HuH-7 (cell line): ENCODE data around the gene NUBP2.

Source experiments
- DNase-seq: peaks from one replicate; pipeline ENCODE4 v3.0.0; 2011; ENCODE audit warnings: low spot score

The NUBP2 gene

GRCh38 chr16:1828645-1829410 lies 46.1 kb downstream of the NUBP2 start:
- peak; percentile 56 for DNase-seq

DNA sequence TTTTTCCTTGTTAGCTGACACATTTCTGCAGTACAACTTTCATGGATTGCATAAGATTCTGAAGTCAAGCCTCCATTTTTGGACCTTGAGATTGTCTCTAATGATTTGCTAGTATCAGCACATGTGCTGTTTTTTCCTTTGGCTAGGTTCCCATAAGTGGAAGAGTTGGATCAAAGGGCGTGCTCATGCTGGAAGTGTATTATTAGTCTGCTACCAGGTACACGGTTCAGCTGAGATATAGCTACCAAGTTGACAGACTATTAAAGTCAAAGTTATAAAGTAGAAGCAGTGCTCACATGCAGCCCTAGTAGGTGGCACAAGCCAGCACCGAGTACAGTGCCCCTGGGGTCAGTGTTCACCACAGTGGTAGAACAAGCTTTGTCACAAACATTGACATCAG lies 47.5 kb downstream of the NUBP2 start:
- DNase-seq: no peak

- no peak for DNase-seq
Measured at GRCh38 chr16:1831186-1832075, 48.7 kb downstream of the NUBP2 start.

DNA sequence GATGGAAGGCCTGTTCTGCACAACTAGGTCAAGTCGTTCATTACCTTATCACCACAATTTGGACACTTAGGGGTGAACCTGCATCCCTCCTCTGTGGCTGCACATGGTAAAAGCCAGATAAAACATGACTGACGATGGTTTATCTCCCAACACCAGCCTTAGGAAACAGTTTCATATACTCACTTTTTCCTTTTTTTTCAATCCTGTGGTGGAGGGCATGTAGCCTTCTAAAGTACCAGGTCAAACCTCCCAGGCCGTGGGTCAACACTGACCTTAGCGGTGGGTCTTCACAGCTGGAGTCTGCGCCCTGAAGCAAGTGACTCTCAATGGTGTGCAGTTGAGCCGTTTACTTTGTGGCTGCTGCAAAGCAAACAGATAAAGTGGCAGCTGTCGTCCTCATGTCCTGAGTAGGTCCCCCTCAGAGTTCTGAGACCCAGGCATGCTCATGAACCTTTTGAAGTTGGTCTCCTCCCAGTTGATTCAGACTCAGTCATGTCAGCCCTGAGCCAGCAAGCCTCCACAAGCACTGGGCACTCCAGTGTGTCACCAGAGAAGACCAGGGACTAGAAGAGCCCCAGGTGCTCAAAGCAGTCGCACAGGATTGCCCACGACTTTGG lies 50.2 kb downstream of the NUBP2 start:
- no peak for DNase-seq

DNA sequence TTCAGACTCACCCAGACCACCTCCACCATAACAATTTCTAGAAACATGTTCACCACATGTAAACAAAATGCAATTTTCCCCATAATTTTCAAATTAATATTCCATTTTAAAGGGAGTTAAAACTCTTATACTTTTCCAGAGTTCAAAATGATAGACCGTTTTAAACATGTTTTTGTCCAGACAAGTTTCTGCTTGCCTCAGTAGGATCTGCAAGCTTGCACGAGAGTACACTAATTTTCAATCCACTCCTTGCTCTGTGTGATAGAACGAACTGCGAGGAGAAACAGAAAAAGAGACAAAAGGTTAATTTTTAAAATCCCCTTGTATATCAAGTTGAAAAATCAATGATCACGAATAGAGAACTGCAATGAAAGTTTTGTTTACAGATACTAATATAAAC lies 51.3 kb downstream of the NUBP2 start:
- no peak for DNase-seq
